HepG2 (cell line): Measurements from ENCODE around the gene PTTG1IP2. TPM values are rescaled to one million over a fixed set of nuclear protein-coding genes. Genes with fewer than 3 reads are reported as not detected.
A peak's percentile ranks its signal among the peaks of the same experiment; 100 is the strongest.

Experiments
- ATAC-seq: fragments of 200-7000 bp; cut with Tn5 transposase; 3 replicates; pipeline ENCODE4 v1.9.1; 2020; ENCODE audit warnings: mild to moderate bottlenecking, moderate library complexity
- BruUV-seq: library from RNA; stranded (reverse); fragments of 400-500 nt; replicated peaks from 2 replicates; lab custom pipeline; 2021; lab: Mats Ljungman, UMichigan
- CTCF ChIA-PET: fragments of 300-600 bp; formaldehyde crosslinking; extraction: SDS; loops from one replicate; lab custom pipeline; 2021; ENCODE audit warnings: low total read pairs, inconsistent platforms, low intra/inter-chr PET ratio; lab: Yijun Ruan, JAX
- POLR2A ChIA-PET: fragments of 350-600 bp; sonication (Branson Sonifier 250); formaldehyde crosslinking; loops from one replicate; lab custom pipeline; 2020; ENCODE audit warnings: antibody characterized with exemption, inconsistent platforms; lab: Yijun Ruan, JAX
- DNase-seq: peaks from one replicate; pipeline ENCODE4 v3.0.0-alpha.2; 2015; ENCODE audit warnings: low spot score
- FAIRE-seq: peaks from 3 replicates; lab custom pipeline; 2011; peaks lifted over from hg19 to GRCh38; lab: Jason Lieb, UNC
- H2AFZ ChIP-seq: one replicate; pipeline ENCODE4 v1.6.1; 2011; ENCODE audit warnings: low read length, inconsistent platforms
- H3K27ac ChIP-seq: fragments of 300-600 bp; 3 replicates; pipeline ENCODE4 v1.8.0; 2011; ENCODE audit warnings: mixed run types, mild to moderate bottlenecking, mixed read lengths, low read length, inconsistent platforms; ENCODE audit not compliant: insufficient read depth; ENCODE audit errors: extremely low read length
- H3K27me3 ChIP-seq, 2 experiments: fragments of 200-600 bp in 1 of 2; 2 replicates in 1 of 2; 3 replicates in 1 of 2; pipeline versions ENCODE4 v1.6.0 to v1.8.0; 2011; ENCODE audit warnings: low read length in 2 of 2, mild to moderate bottlenecking in 2 of 2, moderate library complexity in 2 of 2, inconsistent platforms in 1 of 2; ENCODE audit not compliant: insufficient read depth in 2 of 2, control insufficient read depth in 1 of 2
- H3K36me3 ChIP-seq, 2 experiments: fragments of 200-600 bp in 1 of 2; replicated peaks in 1 of 2; 2 replicates in 1 of 2; 3 replicates in 1 of 2; pipeline versions ENCODE4 v1.5.1 to v1.8.0; 2011; ENCODE audit warnings: low read length in 2 of 2, inconsistent platforms in 1 of 2; ENCODE audit not compliant: insufficient read depth in 2 of 2, control insufficient read depth in 1 of 2
- H3K4me1 ChIP-seq: 2 replicates; pipeline ENCODE4 v1.5.1; 2012; ENCODE audit warnings: low read length, inconsistent platforms; ENCODE audit not compliant: insufficient read depth
- H3K4me2 ChIP-seq: 2 replicates; pipeline ENCODE4 v1.6.0; 2011; ENCODE audit warnings: low read depth, low read length, inconsistent platforms
- H3K4me3 ChIP-seq, 3 experiments: fragments of 200-600 bp in 1 of 3; sonication (generic), shearing (Covaris generic) in 1 of 3; replicated peaks in 1 of 3; 2 replicates each; pipeline ENCODE4 v1.5.1; 2011 to 2016; ENCODE audit warnings: low read length in 3 of 3, inconsistent platforms in 2 of 3, low read depth in 2 of 3, mild to moderate bottlenecking in 2 of 3, control low read depth in 1 of 3, mixed read lengths in 1 of 3; ENCODE audit not compliant: insufficient read depth in 1 of 3
- H3K79me2 ChIP-seq: one replicate; pipeline ENCODE4 v1.6.1; 2011; ENCODE audit warnings: low read length, inconsistent platforms; ENCODE audit not compliant: insufficient read depth
- H3K9ac ChIP-seq: 2 replicates; pipeline ENCODE4 v1.6.0; 2011; ENCODE audit warnings: mild to moderate bottlenecking, low read depth, low read length, inconsistent platforms; ENCODE audit not compliant: insufficient read depth
- H3K9me3 ChIP-seq: 2 replicates; pipeline ENCODE4 v1.5.1; 2012; ENCODE audit warnings: mild to moderate bottlenecking, low read length
- H4K20me1 ChIP-seq: 2 replicates; pipeline ENCODE4 v1.6.0; 2011; ENCODE audit warnings: inconsistent platforms, mild to moderate bottlenecking, low read length, moderate library complexity; ENCODE audit not compliant: insufficient read depth
- HNRNPK ChIP-seq: fragments of 200-400 bp; formaldehyde crosslinking; IDR thresholded peaks from 2 replicates; pipeline ENCODE4 v1.6.1; 2018; ENCODE audit warnings: low read length, low read depth, moderate library complexity, mild to moderate bottlenecking; ENCODE audit not compliant: poor library complexity, severe bottlenecking
- WGBS: methylation state at CpG from one replicate; pipeline ENCODE4 v1.1.6; 2017; ENCODE audit warnings: low lambda C conversion rate; 5-methylcytosine and 5-hydroxymethylcytosine counted together
- in situ Hi-C: cut with HindIII; loops from 2 replicates; pipeline ENCODE4 v1.10.0; 2017; ENCODE audit warnings: low pct_unique_long_range_greater_than_20kb; ENCODE audit not compliant: extremely low pct_ligation_motif_present
- intact Hi-C: fragments of 100-400 bp; cut with micrococcal nuclease; formaldehyde crosslinking; loops from one replicate; pipeline ENCODE4 v1.10.0; 2022; ENCODE audit not compliant: unreplicated experiment
- polyA plus RNA-seq, 8 experiments: library from polyadenylated mRNA; depleted of rRNA in 3 of 8; stranded (reverse) in 7 of 8; unstranded in 1 of 8; fragments of >200 nt; fragmentation: Illumina TruSeq in 4 of 8; extraction: Trizol in 4 of 8; gene quantifications; 2 replicates each; pipeline versions ENCODE4 v1.2.1 to v1.2.3, GENCODE V29; 2011 to 2016; ENCODE audit warnings: low read depth in 4 of 8, missing spikeins in 1 of 8, mixed read lengths in 1 of 8; ENCODE audit not compliant: insufficient read depth in 1 of 8
- total RNA-seq, 5 experiments: library from RNA; depleted of rRNA; stranded (reverse); fragments of >200 nt; fragmentation: Illumina TruSeq; extraction: Trizol; gene quantifications; 2 replicates each; pipeline ENCODE4 v1.2.3, GENCODE V29; 2016; ENCODE audit warnings: low read depth in 1 of 5
- TF ChIP-seq, protein P1 (sequence below): sonication (generic); formaldehyde crosslinking; IDR thresholded peaks from 2 replicates; pipeline ENCODE4 v1.9.0; 2021; ENCODE audit warnings: missing genetic modification reagents, mild to moderate bottlenecking, borderline replicate concordance
- TF ChIP-seq, protein P2 (sequence below): sonication (generic); formaldehyde crosslinking; conservative IDR thresholded peaks from 2 replicates; pipeline ENCODE4 v1.8.0; 2022; ENCODE audit warnings: missing genetic modification reagents
- TF ChIP-seq, protein P3 (sequence below): sonication (generic); formaldehyde crosslinking; IDR thresholded peaks from 2 replicates; pipeline ENCODE4 v1.4.0; 2020; ENCODE audit warnings: missing genetic modification reagents
- TF ChIP-seq, protein P4 (sequence below): conservative IDR thresholded peaks from 2 replicates; pipeline ENCODE4 v1.6.1; 2018; ENCODE audit warnings: missing genetic modification reagents

Gene PTTG1IP2
- total and polyA plus RNA-seq, 2 of the 13 experiments (the other 11 are each of a cell fraction or from before 2014, with no cell fraction given), result not detected

DNA sequence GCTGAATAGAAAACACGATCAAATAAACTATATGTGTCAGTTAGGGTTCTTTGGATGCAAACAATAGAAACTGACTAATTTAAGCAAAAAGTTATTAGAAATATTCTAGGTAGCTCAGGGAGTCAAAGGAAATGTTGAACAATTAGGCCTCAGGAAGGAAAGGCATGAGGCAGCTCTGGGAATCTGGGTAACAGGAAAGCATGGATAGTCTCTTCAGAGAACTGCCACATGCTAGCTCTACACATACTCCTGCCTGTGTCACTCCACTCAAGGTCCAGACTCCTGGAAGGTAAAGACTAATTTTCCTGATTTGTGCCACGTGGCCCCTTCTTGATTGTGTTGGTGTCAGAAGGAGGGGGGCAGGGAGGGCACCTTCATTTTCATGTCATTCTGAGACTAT, 23.8 kb upstream of the PTTG1IP2 start (continued):
- TF ChIP-seq, protein P1, sequence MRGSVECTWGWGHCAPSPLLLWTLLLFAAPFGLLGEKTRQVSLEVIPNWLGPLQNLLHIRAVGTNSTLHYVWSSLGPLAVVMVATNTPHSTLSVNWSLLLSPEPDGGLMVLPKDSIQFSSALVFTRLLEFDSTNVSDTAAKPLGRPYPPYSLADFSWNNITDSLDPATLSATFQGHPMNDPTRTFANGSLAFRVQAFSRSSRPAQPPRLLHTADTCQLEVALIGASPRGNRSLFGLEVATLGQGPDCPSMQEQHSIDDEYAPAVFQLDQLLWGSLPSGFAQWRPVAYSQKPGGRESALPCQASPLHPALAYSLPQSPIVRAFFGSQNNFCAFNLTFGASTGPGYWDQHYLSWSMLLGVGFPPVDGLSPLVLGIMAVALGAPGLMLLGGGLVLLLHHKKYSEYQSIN, result no peak
- TF ChIP-seq, protein P2, sequence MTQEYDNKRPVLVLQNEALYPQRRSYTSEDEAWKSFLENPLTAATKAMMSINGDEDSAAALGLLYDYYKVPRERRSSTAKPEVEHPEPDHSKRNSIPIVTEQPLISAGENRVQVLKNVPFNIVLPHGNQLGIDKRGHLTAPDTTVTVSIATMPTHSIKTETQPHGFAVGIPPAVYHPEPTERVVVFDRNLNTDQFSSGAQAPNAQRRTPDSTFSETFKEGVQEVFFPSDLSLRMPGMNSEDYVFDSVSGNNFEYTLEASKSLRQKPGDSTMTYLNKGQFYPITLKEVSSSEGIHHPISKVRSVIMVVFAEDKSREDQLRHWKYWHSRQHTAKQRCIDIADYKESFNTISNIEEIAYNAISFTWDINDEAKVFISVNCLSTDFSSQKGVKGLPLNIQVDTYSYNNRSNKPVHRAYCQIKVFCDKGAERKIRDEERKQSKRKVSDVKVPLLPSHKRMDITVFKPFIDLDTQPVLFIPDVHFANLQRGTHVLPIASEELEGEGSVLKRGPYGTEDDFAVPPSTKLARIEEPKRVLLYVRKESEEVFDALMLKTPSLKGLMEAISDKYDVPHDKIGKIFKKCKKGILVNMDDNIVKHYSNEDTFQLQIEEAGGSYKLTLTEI (CRISPR knock-in tag), result no peak
- TF ChIP-seq, protein P3, sequence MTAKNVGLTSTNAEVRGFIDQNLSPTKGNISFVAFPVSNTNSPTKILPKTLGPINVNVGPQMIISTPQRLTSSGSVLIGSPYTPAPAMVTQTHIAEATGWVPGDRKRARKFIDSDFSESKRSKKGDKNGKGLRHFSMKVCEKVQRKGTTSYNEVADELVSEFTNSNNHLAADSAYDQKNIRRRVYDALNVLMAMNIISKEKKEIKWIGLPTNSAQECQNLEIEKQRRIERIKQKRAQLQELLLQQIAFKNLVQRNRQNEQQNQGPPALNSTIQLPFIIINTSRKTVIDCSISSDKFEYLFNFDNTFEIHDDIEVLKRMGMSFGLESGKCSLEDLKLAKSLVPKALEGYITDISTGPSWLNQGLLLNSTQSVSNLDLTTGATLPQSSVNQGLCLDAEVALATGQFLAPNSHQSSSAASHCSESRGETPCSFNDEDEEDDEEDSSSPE (CRISPR knock-in tag), result no peak

DNA sequence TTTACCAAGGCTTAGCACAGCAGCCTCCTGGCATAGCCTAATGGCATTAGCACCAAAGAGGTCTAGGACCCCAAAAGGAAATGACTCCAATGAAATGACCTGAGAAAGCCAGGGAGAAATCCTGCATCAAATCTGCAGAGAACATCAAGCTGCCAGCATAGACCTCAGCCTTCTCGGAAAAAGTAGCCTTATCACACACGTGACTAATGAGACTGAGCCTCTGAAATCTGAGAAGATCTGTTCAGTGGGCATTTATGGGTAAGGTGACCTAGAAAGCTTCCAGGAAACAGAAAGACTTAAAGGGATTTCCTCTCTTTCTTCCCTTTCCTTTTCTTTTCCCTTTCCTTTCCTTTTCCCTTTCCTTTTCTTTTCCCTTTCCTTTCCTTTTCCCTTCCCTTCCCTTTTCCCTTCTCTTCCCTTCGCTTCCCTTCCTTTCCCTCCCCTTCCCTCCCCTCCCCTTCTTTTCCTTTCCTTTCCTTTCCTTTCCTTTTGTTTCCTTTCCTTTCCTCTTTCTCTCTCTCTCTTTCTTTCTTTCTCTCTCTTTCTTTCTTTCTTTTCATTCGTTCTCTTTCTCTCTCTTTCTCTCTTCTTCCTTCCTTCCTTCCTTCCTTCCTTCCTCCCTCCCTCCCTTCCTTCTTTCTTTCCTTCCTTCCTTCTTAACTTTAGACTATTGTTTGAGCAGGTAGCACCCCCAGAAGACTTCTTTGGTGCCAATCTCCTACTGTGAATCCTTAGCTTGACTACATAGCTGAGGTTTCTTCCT, 23.1 kb upstream of the PTTG1IP2 start:
- no peak for DNase-seq
- Histone ChIP-seq H3K79me2 (no peaks in the 10 kb centered on the region), H3K4me3 (no peak overlapping the region), H3K27ac (no peak overlapping the region), H4K20me1 (no peaks in the 10 kb centered on the region), H3K4me1 (no peaks in the 10 kb centered on the region), H3K9me3 (no peaks in the 10 kb centered on the region), H3K27me3 (no peaks in the 10 kb centered on the region), H3K36me3 (no peaks in the 10 kb centered on the region), H2AFZ (no peak overlapping the region), H3K4me2 (no peak overlapping the region), H3K9ac (no peak overlapping the region)
- 2% methylated on average over 4 of the region's 4 CpGs for WGBS
- ChIA-PET POLR2A (no interaction called here), CTCF (no interaction called here)
- in situ Hi-C loops (no loop called here), intact Hi-C loops (no loop called here)
- no peak for ATAC-seq
- TF ChIP-seq HNRNPK, result peak; percentile 77
- TF ChIP-seq, protein P4, sequence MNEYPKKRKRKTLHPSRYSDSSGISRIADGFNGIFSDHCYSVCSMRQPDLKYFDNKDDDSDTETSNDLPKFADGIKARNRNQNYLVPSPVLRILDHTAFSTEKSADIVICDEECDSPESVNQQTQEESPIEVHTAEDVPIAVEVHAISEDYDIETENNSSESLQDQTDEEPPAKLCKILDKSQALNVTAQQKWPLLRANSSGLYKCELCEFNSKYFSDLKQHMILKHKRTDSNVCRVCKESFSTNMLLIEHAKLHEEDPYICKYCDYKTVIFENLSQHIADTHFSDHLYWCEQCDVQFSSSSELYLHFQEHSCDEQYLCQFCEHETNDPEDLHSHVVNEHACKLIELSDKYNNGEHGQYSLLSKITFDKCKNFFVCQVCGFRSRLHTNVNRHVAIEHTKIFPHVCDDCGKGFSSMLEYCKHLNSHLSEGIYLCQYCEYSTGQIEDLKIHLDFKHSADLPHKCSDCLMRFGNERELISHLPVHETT (CRISPR knock-in tag), result no peak
- no peak for FAIRE-seq
- BruUV-seq, result no TSS peak
